Astrocyte (in vitro differentiated cells and primary cell): ENCODE data around the gene HS3ST3A1.

Source experiments
- CTCF ChIP-seq: IDR thresholded peaks from 2 replicates; pipeline ENCODE4 v1.5.1; 2011; ENCODE audit warnings: low read depth, mild to moderate bottlenecking, inconsistent platforms, low read length, moderate library complexity; ENCODE audit not compliant: insufficient read depth
- EZH2 ChIP-seq: IDR thresholded peaks from 2 replicates; pipeline ENCODE4 v1.6.1; 2012; ENCODE audit warnings: mild to moderate bottlenecking, low read length, inconsistent platforms; ENCODE audit not compliant: insufficient read depth

DNA sequence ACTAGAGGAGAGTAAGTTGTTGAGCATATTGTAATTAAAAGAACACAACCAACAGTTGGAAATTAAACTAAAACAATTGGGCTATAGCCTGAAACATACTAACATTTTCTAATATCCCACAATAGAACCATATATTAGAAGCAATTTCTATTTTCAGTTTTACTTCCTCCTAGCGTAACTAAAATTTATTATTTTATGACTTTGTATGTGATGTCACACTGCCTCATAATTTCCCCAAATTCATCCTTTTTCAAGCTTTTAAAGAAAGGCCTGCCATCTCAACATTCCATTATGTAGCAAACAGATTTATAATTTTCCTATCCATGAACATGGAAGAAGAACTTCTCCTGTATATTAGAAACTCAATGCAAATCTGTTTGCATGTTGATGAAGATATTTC lies 110.2 kb downstream of the HS3ST3A1 start:
- TF ChIP-seq CTCF (no peak), EZH2 (no peak)
